GM18868 (cell line): Measurements from ENCODE around the gene NARF.

Experiments
- ATAC-seq: cut with Tn5 transposase; IDR thresholded peaks from one replicate; pipeline ENCODE4 v1.9.1; 2021; ENCODE audit warnings: mild to moderate bottlenecking, moderate library complexity; ENCODE audit not compliant: unreplicated experiment

Gene NARF

DNA sequence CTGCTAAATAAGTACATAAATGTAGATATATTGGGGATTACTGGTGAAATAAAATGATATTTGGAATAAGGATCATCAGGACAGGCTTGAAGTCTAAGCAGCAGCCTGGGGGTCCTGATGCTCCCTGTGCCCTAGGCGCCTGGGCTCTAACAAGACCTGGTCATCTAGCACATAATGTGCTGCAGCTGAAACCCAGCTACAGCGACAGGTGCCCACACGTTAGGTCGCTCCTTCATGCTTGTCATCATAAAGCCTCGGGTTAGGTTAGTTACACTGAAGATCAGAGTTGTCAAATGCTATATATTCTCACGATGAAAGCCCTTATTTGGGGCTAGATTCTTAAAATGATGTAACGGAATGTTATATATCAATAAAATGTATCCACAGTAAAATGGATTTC is 11.5 kb downstream of the NARF start:
- no peak for ATAC-seq

DNA sequence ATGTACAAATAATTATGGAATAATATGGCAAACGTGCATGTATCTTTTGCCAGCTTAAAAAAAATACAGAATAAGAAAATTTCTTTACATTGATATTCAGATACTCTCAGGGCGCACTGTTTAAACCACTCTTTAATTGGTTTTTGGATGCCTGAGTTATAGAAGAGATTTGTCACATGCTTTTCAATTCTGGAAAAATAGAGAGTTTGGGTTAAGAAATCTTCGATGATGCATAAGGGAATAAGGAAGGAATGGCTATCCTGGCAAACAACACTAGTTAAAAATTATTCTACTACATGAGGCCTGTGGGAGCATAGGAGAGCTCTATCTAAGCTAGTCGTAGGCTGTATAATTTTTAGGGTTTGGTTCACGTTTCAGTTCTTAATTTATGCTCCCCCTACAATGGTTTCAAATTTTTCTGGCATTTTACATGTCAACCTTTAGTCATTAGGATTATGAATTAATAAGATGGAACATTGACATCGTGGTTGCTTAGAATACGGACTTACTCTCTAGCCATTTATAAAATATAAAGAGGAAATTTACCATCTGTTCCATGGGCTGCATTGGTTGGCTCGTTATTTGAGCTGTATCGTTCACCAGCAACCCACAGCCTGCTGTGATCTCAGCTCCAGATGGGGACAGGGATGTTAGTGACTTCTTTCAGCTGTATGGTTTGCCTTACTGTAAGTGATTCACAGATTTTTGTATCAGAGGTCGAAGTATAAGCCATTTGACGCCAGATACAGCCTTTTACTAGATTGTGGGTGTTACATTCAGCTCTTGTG is 15.9 kb downstream of the NARF start:
- ATAC-seq = no peak

GRCh38 chr17:82475458-82475857 is 16.9 kb downstream of the NARF start:
- ATAC-seq = no peak

GRCh38 chr17:82477934-82478333 is 19.4 kb downstream of the NARF start:
- ATAC-seq = no peak

GRCh38 chr17:82479602-82480001 is 21.1 kb downstream of the NARF start:
- no peak for ATAC-seq

GRCh38 chr17:82480318-82480717 is 21.8 kb downstream of the NARF start:
- ATAC-seq = no peak

GRCh38 chr17:82483204-82483660 is 24.7 kb downstream of the NARF start:
- ATAC-seq = no peak

GRCh38 chr17:82483836-82484235 is 25.3 kb downstream of the NARF start:
- ATAC-seq = no peak

DNA sequence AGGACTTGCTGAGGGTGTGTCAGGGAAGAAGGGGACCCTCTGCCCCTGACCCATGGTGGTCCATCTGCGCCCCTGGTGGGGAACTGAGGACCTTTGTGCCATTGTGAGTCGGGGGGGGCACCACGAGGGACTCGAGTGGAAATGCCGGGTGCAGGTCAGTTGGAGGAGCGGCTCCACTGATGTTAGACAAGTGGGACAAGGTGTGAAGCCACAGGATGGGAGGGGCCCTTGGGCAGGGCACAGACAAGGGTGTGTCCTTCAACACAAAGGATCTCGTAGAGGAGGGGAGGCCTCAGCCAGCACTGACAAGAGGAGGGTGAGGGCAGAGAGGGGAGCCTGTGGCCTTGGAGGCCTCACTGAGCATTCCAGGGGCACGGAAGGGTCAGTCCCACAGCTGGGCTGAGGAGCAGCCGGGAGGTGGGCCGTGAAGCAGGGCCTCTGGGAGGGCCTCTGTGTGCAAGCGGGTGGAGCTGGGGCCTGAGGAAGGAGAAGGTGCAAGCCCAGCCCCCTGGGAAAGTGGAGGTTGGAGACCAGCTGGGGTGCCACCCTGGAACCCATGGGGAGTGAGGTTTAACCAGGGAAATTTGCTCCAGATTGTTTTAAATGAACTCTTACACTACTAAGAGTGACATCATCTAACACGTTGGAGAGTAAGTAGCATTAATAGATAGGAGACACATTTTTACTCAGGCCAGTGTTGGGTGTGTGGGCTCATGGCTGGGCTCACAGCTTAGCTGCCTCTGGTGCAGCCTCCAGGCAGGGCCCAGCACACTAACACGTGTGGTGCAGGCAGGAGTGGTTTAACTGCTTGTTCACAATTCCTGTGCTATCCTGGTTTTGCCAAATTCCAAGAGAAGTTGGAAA is 27.9 kb downstream of the NARF start:
- ATAC-seq = no peak

GRCh38 chr17:82487910-82488309 is 29.4 kb downstream of the NARF start:
- ATAC-seq = no peak

DNA sequence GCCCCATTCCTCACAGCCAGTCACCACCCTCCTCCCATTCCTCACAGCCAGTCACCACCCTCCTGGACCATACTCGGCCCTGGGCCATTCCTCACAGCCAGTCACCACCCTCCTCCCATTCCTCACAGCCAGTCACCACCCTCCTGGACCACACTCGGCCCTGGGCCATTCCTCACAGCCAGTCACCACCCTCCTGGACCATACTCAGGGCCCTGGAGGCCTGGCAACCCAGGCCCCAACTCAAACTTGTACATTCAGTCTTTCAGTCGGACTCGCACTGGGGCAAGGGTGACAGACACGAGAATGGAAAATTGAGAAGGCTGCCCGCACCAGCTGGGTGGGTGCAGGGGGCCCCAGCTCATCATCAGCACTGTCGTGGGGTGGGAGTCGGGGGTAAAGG is 30.6 kb downstream of the NARF start:
- no peak for ATAC-seq

- ATAC-seq = no peak
Observed at GRCh38 chr17:82489851-82490511, 31.4 kb downstream of the NARF start.

GRCh38 chr17:82490512-82491195 is 32.1 kb downstream of the NARF start:
- ATAC-seq = no peak

DNA sequence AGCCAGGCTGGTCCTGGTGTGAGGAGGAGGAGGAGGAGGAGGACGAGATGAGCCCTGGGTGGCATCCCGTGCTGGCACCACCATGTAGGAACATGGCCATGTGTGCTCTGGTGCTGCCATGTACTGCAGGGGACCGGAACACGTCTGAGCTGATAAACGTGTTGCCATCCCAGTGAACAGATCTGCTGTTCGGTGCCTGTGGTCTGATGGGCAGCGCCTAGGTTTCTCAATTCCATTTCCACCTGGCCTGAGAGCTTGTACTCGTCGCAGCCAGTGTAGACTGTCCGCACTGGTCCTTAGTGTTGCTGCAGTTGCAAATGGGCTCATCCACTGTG is 32.6 kb downstream of the NARF start:
- no peak for ATAC-seq

DNA sequence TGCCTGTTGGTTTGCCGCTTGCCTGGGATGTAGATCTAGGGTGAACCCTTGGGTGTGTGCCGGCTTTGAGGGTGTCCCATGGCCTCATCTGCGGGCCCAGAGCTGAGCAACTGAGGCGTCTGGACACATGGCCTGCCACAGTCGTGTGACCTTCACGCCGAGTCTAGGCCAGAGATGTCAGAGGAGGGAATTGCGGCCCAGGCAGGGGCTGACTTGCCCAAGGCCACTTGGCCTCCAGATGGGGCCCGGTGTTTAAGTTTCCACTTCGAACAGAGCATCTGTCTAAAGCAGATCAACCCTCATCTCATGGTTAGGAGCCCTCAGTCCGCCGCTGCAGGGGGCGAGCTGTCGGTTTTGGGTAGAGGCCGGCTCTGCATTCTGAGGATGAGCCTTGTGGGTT is 33.0 kb downstream of the NARF start:
- ATAC-seq = no peak

- ATAC-seq = no peak
Observed at GRCh38 chr17:82492643-82493225, 34.2 kb downstream of the NARF start.

DNA sequence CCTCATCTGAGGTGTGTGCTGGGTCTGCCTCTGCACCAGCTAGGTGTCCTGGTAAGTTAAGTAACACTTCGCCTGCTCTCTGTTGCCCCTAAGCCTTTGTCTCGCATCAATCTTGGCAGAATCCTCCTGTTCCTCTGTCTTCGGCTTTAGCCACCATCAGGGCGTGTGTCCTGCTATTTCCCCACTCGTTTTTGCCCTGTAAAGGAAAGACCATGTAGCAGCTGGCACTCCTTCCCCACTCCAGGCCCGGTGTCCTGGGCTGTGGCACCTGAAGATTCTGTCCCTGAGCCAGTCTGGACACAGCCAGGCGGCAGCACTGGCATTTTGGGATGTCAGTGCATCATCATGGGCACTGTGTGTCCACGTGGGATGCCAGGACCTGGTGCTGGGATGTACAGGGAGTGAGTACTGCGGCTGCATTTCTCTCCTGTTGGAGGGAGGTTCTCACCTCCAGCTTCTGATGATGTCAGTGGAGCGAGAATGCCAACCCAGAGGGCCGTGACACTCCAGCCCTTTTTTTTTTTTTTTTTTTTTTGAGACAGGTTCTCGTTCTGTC is 34.8 kb downstream of the NARF start:
- no peak for ATAC-seq

- ATAC-seq = peak; percentile 66
Observed at GRCh38 chr17:82494236-82495055, 35.9 kb downstream of the NARF start.

- ATAC-seq = no peak
Observed at GRCh38 chr17:82495844-82496528, 37.4 kb downstream of the NARF start.
